Activated CD8-positive, alpha-beta memory T cell treated with anti-CD3 and anti-CD28 coated beads for 48 hours (primary cell): ENCODE results near the gene OR4K17.
"Not testable (repeated sequence)": the region's sequence is repeated elsewhere in the genome, so short reads cannot be mapped to it uniquely, and the experiment has no call there.

ENCODE experiments used
- DNase-seq, 3 experiments: peaks; one replicate each; pipeline ENCODE4 v3.0.0-alpha.2; 2020; ENCODE audit warnings: low read depth in 2 of 3, low spot score in 2 of 3

The OR4K17 gene, protein sequence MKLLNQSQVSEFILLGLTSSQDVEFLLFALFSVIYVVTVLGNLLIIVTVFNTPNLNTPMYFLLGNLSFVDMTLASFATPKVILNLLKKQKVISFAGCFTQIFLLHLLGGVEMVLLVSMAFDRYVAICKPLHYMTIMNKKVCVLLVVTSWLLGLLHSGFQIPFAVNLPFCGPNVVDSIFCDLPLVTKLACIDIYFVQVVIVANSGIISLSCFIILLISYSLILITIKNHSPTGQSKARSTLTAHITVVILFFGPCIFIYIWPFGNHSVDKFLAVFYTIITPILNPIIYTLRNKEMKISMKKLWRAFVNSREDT

DNA sequence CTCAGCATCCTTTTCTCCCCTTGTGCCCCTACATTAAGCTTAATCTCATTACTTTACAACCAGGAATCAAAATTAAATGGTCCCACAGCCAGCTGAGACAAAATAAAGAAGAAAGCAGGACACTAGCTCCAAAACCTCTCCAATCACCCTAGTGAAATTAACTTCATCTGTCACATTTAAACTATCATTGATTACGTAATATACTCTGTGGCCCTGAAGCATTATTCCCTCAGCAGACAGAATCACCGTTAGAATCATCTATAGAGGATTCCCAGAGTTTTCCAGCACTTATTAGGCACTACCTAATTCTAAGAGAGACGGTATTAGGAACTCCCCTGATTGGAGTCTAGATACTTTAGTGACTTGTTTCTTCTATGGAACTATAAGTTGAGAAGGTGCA is at the start of gene OR4K17:
OR4K17 (plus strand) TSS at position 302 of the 400 bp plus-strand sequence. CDS start 6,761 bp downstream, outside the sequence.
- DNase-seq: no peak

- no peak for DNase-seq
Measured at GRCh38 chr14:20092050-20092449, 18.5 kb upstream of the OR4K17 start.

GRCh38 chr14:20093442-20093841 is 17.1 kb upstream of the OR4K17 start:
- no peak for DNase-seq

DNA sequence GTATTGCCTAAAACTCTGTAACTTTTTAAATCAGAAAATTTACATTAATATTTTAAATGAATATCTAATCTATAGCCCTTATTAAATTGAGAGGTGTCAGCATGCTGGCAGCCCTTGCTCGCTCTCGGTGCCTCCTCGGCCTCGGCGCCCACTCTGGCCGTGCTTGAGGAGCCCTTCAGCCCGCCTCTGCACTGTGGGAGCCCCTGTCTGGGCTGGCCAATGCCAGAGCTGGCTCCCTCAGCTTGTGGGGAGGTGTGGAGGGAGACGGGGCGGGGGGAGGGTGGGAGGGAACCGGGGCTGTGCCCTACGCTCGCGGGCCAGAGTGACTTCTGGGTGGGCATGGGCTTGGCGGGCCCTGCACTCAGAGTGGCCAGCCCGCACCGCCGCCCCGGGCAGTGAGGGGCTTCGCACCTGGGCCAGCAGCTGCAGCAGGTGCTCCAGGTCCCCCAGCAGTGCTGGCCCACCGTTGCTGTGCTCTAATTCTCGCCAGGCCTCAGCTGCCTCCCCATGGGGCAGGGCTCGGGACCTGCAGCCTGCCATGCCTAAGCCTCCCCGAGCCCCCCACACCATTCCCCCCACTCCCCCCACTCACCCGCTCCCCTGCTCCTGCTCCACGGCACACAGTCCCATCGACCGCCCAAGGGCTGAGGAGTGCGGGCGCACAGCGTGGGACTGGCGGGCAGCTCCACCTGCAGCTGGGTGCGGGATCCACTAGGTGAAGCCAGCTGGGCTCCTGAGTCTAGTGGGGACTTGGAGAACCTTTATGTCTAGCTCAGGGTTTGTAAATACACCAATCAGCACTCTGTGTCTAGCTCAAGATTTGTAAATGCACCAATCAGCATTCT is 11.4 kb upstream of the OR4K17 start:
- not testable (repeated sequence) for DNase-seq

GRCh38 chr14:20112321-20112720 is 1.8 kb downstream of the OR4K17 start:
- no peak for DNase-seq

DNA sequence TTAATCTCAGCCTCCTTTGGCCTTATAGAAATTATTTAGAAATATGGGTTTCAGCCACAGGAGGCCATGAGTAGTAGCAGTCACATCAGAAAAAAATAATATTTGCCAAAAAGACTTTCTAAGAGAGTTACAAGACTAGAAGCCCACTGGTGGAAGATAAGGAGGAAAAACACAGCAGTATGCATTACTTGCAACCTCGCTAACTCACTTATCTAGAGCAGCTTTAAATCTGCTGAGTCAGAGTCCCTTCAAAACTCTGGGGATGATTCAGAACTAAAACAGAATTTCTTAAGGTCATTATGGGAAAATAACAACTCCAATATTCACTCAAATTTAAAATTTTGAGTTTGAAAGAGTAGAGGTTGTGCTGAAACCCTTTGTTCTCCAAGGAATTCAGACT is 6.2 kb downstream of the OR4K17 start:
- no peak for DNase-seq

DNA sequence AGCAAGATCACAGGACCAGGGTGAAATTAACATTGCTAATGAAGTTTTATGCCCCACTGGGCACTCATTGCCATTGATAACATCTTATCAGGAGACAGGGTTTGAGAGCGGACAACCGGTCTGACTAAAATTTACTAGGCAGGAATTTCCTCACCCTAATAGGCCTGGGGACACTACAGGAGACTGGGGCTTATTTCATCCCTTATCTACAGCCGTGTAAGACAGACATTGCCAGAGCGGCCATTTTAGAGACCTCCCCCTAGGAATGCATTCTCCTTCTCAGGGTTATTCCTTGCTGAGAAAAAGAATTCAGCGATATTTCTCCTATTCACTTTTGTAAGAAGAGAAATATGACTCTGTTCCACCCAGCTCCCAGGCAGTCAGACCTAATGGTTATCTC is 8.3 kb downstream of the OR4K17 start:
- DNase-seq: no peak

DNA sequence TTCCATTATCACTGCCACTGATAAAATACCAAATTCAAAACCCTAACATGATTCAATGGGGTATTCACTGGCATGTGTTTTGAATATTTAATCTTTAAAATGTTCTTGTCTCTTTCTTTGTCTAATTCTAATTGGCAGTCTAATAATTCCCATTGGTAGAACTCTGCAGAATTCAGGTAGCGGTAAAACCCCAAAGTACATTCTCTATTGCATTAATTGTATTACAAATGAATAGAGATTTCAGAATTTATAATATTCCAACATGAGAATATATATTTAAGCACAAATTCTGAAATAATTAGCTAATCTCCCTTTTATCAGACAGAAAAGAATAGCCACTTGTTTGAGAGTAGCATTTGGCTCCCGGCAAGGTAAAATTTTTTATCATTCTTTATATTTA is 28.0 kb downstream of the OR4K17 start, which contains the start of gene OR4N5:
OR4N5 (plus strand) TSS at position 301 of the 400 bp plus-strand sequence. CDS start 4,916 bp downstream, outside the sequence.
- no peak for DNase-seq

DNA sequence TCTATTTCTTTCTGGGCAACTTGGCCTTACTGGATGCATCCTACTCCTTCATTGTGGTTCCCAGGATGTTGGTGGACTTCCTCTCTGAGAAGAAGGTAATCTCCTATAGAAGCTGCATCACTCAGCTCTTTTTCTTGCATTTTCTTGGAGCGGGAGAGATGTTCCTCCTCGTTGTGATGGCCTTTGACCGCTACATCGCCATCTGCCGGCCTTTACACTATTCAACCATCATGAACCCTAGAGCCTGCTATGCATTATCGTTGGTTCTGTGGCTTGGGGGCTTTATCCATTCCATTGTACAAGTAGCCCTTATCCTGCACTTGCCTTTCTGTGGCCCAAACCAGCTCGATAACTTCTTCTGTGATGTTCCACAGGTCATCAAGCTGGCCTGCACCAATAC is 33.4 kb downstream of the OR4K17 start:
- DNase-seq: no peak

DNA sequence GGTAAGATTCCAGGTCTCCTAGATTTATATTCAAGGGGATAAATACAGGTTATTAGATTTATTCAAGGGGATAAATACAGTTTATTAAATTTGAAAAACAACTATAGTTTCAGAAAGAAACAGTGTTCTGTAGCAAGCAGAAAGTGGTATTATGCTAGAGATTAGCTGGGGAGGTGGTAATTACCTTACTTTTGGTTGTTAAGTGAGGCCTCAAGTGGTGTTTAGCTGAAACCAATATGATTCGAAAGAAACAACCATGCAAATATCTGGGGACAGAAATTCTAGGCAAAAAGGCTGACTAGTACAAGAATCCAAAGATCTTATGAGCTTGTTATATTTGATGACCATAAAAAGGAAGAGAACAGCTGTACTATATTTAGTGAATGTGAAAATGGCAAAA is 34.3 kb downstream of the OR4K17 start:
- no peak for DNase-seq

DNA sequence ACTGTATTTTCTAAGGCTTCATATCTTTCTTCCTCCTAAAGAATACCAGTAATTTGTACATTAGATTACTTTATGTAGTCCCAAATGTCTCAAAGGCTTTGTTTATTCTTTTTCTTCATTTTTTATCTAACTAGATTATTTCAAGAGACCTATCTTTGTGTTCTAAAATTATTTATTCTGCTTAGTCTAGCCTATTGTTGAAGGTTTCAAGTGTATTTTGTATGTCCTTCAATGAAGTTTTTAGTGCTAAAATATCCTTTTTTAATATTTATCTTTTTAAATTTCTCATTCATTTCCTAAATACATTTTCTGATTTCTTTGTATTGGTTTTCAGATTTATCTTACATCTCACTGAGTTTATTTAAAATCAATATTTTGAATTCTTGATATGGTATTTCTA is 53.9 kb downstream of the OR4K17 start:
- DNase-seq: no peak

DNA sequence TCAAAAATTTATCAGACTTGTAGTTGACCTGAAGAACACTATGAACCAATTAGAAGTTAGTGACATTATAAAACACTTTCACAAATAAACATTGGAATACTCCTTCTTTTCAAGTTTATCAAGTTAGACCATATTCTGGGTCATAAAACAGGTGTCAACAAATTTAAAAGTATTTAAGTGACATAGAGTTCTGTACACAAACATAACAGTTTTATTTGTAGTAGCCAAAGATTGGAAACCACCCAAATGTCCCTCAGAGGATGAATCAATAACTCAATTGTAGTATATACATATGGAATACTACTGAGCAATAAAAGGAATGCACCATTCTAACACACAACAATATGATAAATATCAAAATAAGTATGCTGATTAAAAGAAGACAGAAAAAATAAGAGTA is 56.6 kb downstream of the OR4K17 start:
- DNase-seq: no peak

GRCh38 chr14:20169852-20170251 is 59.3 kb downstream of the OR4K17 start:
- DNase-seq: not testable (repeated sequence)
